Central memory CD8-positive, alpha-beta T cell (primary cell): ENCODE data around the gene PFDN1.

Source experiments
- ATAC-seq: fragments of 150-1000 bp; cut with Tn5 transposase; replicated peaks from 2 replicates; pipeline ENCODE4 v1.10.0; 2022; ENCODE audit warnings: mild to moderate bottlenecking, moderate FRiP score, moderate number of reproducible peaks; ENCODE audit not compliant: poor library complexity, severe bottlenecking; ENCODE audit errors: extremely low read depth
- DNase-seq, 2 donors: peaks; one replicate each; pipeline ENCODE4 v3.0.0; 2021; ENCODE audit warnings: low spot score in 2 of 2
- H3K27ac Mint-ChIP-seq: one replicate; pipeline ENCODE4 v1.8.0; 2022; ENCODE audit warnings: low read depth, mild to moderate bottlenecking, moderate library complexity, mixed read lengths
- H3K27me3 Mint-ChIP-seq: one replicate; pipeline ENCODE4 v1.8.0; 2022; ENCODE audit warnings: mixed read lengths
- H3K36me3 Mint-ChIP-seq: one replicate; pipeline ENCODE4 v1.8.0; 2022; ENCODE audit warnings: mild to moderate bottlenecking, moderate library complexity, mixed read lengths; ENCODE audit not compliant: insufficient read depth
- H3K4me1 Mint-ChIP-seq: one replicate; pipeline ENCODE4 v1.8.0; 2022; ENCODE audit warnings: mixed read lengths
- H3K4me3 Mint-ChIP-seq: one replicate; pipeline ENCODE4 v1.8.0; 2022; ENCODE audit warnings: mild to moderate bottlenecking, moderate library complexity, mixed read lengths
- H3K9me3 Mint-ChIP-seq: one replicate; pipeline ENCODE4 v1.8.0; 2022; ENCODE audit warnings: mixed read lengths

The PFDN1 gene

DNA sequence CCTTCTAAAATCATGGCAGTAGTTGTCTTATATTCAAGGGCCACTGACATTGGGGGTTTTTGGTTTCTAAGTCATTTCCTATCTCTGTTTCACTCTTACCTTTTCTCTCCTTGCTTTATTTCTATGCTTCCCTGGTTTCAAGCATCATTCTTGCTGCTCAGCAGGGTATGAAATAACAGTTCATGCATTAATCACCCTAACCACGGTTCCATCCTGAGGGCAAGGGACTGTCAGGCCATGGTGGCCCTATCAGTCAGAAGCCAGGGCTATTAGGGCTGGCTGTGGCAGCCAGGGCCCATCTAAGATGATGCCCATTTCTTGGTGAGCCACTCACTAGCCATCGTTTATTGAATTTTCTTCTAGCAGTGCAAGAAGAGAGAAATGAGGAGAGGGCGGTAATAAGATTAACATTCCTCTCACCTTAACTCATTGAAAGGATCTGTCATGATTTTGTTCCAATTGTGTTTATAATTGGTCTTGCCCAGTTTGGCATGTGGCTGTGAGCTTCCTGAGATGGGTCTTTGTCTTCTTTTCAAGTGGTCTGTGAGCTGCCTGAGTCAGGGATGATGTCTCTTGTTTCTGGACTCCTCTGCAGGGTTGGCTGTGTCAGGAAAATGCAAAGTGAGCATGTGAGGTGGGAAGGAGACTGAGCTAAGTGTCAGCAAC, 82.7 kb downstream of the PFDN1 start:
- no peaks in the 10 kb centered on the region for H3K36me3 Mint-ChIP-seq
- H3K4me3 Mint-ChIP-seq = no peak overlapping the region
- ATAC-seq = no peak
- H3K27me3 Mint-ChIP-seq = no peaks in the 10 kb centered on the region
- H3K9me3 Mint-ChIP-seq = no peaks in the 10 kb centered on the region
- no peaks in the 10 kb centered on the region for H3K4me1 Mint-ChIP-seq
- DNase-seq = no peak
- no peak overlapping the region for H3K27ac Mint-ChIP-seq

DNA sequence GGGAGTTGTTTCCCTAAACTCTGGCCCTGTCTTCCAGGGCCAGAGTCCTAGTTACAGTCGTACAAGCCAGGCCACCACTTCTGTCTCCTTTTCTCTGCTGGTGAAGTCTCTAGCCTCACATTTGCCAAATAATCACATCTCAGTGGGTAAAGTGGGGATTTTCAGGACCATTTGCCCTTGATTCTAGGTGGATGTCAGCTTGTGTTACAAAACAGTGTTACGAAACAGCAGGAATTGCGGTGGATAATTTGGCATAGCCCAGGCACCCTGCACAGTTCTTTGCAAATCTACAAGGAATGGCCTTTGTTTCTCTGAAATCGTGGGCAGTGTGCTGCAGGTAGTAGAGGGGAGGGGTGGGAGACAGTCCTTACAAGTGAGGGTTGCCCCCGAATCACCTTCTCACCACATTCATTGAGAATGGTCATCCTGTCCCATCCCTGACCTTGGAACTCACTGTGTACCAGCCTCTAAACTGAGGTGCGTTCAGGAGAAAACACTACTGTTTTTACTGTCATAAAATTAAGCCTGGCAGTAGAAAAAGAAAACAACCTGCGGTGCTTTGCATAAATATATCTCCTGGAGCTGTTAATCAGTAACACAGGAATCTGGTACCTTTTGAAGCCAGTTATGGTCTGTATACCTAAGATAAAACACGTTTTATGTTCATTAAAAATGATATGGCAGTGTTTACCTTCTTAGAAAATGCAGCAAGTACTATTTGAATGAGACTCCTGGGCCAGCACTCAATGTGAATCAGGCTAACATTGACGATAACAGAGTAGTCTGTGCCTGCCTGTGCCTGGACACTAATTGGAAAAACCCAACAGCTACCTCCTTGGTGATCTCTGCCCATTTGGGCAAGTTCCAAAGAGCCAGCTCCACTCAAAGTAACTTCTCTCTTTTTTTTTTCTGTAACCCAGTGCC, 83.6 kb downstream of the PFDN1 start:
- Mint-ChIP-seq H3K36me3 (no peaks in the 10 kb centered on the region), H3K27ac (no peak overlapping the region), H3K27me3 (no peaks in the 10 kb centered on the region), H3K4me3 (no peak overlapping the region), H3K9me3 (no peaks in the 10 kb centered on the region), H3K4me1 (peaks cover 6% of the 10 kb centered on the region)
- DNase-seq (no peak), ATAC-seq (no peak)

DNA sequence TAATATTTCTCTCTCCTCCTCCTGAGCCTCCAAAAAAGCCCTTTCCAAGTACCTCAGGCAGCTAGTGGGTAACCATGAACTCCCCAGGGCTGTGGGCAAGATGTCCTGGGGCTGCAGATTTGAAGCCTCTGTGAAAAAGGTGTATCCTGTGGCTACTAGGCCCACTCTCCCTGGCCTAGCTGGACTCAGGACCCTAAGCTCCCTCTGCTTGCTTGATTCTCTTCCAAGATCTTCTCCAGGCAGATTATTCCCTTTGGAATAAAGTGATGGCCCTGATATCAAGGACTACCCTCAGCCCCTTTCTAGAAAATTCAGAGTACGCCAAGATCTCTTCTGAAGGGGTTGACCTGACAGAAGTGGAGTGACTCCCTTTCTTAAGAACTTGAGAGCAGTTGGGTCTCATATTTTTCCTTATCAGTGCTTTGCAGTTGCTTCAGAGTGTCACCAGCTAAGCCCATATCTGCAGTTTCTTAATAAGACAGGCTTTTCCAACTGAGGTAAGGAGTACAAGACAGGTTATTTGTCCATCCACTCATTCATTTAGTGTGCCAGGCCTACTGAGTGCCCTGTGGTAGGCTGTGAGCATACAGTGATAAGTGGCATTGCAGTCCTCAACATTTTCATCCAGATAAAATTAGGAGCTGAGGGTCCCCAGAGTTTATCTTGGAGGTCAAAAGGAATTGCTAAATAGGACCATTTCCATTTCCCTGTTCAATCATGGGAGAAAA, 85.4 kb downstream of the PFDN1 start:
- Mint-ChIP-seq H3K4me1 (peaks cover 6% of the 10 kb centered on the region), H3K36me3 (no peaks in the 10 kb centered on the region), H3K4me3 (no peak overlapping the region), H3K27me3 (no peaks in the 10 kb centered on the region), H3K9me3 (no peaks in the 10 kb centered on the region), H3K27ac (no peak overlapping the region)
- ATAC-seq = no peak
- DNase-seq = no peak

GRCh38 chr5:140216478-140217074, 86.3 kb downstream of the PFDN1 start:
- no peak overlapping the region for H3K4me3 Mint-ChIP-seq
- peaks cover 6% of the 10 kb centered on the region for H3K4me1 Mint-ChIP-seq
- no peaks in the 10 kb centered on the region for H3K36me3 Mint-ChIP-seq
- no peaks in the 10 kb centered on the region for H3K27me3 Mint-ChIP-seq
- ATAC-seq = no peak
- DNase-seq = no peak
- H3K27ac Mint-ChIP-seq = no peak overlapping the region
- H3K9me3 Mint-ChIP-seq = no peaks in the 10 kb centered on the region

- no peak for DNase-seq
- H3K27ac Mint-ChIP-seq = no peak overlapping the region
- H3K4me1 Mint-ChIP-seq = peaks cover 6% of the 10 kb centered on the region
- H3K4me3 Mint-ChIP-seq = no peak overlapping the region
- no peaks in the 10 kb centered on the region for H3K36me3 Mint-ChIP-seq
- H3K9me3 Mint-ChIP-seq = no peaks in the 10 kb centered on the region
- ATAC-seq = no peak
- H3K27me3 Mint-ChIP-seq = no peaks in the 10 kb centered on the region
Measured at GRCh38 chr5:140215276-140215675, 87.6 kb downstream of the PFDN1 start.

GRCh38 chr5:140214831-140215230, 88.1 kb downstream of the PFDN1 start:
- H3K36me3 Mint-ChIP-seq = no peaks in the 10 kb centered on the region
- H3K4me3 Mint-ChIP-seq = no peak overlapping the region
- ATAC-seq (no peak), DNase-seq (no peak)
- peaks cover 6% of the 10 kb centered on the region for H3K4me1 Mint-ChIP-seq
- H3K27me3 Mint-ChIP-seq = no peaks in the 10 kb centered on the region
- no peak overlapping the region for H3K27ac Mint-ChIP-seq
- H3K9me3 Mint-ChIP-seq = no peaks in the 10 kb centered on the region

DNA sequence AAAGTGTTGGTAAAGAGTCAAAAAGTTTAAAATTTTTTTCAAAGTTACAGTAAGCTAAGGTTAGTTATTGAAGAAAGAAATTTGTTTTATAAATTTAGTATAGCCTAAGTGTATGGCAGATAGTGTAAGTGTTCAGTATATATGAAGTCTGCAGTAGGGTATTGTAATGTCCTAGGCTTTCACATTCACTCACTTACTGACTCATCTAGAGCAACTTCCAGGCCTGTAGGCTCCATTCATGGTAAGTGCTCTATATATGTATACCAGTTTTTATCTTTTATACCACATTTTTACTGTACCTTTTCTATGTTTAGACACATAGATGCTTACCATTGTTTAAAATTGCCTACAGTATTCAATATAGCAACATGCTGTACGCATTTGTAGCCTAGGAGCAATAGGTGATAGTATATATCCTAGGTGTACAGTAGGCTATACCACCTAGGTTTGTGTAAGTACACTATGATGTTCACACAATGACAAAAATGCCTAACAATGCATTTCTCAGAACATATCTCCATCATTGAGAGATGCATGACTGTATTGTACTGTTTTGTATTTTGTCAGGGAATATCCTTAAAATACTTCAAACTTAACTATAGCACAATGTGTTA, 89.4 kb downstream of the PFDN1 start:
- H3K4me3 Mint-ChIP-seq = no peak overlapping the region
- ATAC-seq = no peak
- H3K4me1 Mint-ChIP-seq = peaks cover 6% of the 10 kb centered on the region
- H3K9me3 Mint-ChIP-seq = no peaks in the 10 kb centered on the region
- no peaks in the 10 kb centered on the region for H3K36me3 Mint-ChIP-seq
- H3K27me3 Mint-ChIP-seq = no peaks in the 10 kb centered on the region
- DNase-seq = no peak
- no peak overlapping the region for H3K27ac Mint-ChIP-seq

DNA sequence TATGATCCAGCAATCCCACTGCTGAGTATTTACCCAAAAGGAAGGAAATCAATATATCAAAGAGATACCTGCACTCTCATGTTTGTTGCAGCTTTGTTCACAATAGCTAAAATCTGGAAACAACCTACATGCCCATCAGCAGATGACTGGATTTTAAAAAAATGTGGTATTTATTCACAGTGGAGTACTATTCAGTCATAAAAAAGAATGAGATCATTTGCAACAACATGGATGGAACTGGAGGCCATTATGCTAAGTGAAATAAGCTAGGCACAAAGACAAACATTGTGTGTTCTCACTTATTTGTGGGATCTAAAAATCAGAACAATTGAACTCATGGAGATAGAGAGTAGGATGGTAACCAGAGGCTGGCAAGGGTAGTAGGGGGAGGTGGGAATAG, 94.8 kb downstream of the PFDN1 start:
- H3K4me1 Mint-ChIP-seq = no peaks in the 10 kb centered on the region
- H3K27ac Mint-ChIP-seq = no peak overlapping the region
- no peaks in the 10 kb centered on the region for H3K36me3 Mint-ChIP-seq
- H3K9me3 Mint-ChIP-seq = no peaks in the 10 kb centered on the region
- no peaks in the 10 kb centered on the region for H3K27me3 Mint-ChIP-seq
- DNase-seq (no peak), ATAC-seq (no peak)
- H3K4me3 Mint-ChIP-seq = no peak overlapping the region

DNA sequence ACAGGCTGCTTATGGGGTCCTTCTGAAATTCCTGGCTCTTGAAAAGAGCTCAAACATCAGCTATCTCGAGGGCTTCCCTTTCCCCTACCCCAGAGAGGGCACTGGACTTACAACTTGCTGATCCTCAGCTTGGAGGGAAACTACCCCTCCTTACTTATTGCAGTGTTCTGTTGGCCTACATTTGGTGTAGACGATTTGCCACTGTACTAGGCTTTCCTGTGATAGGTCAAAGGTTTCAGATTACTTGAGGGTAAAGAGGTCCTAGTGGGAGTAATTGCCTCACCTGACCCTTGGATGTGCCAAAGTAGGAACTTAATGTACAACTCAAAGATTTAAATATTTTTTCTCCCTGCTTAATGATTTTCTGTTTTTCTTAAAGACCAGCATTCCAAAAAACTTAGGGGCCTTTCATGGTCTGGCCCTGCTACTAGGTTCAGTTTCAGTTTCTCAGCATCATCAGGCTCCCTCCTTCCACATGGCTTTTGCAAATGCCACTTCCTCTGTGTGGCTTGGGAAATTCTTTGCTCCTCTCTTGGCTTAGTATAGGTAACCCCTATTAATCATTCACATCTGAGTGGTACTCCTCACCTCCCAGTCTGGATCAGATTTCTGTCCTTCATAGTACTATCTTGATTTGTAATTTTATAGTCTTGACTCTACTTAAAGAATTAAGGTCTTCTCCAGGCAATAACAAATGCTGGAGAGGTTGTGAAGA, 95.5 kb downstream of the PFDN1 start:
- H3K36me3 Mint-ChIP-seq = no peaks in the 10 kb centered on the region
- H3K9me3 Mint-ChIP-seq = no peaks in the 10 kb centered on the region
- H3K27me3 Mint-ChIP-seq = no peaks in the 10 kb centered on the region
- H3K4me3 Mint-ChIP-seq = no peak overlapping the region
- DNase-seq (no peak), ATAC-seq (no peak)
- H3K4me1 Mint-ChIP-seq = no peaks in the 10 kb centered on the region
- no peak overlapping the region for H3K27ac Mint-ChIP-seq

DNA sequence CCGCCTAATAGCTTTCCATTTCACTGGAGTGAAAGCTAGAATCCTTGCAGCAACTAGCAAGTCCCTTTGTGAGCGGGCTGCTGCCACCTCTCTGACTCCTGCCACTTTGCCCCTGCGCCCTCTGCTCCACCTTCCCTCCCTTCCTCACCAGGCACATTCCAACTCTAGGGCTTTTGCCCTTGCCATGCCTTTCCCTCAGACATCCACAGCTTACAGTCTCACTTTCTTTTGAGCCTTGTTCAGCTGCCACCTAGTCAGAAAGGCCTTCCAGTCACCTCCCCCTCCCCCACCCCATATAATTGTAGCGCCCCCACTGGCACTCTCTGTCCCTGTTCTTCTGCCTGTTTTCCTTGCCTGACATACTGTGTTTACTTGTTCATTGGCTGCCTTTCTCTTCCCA, 96.9 kb downstream of the PFDN1 start:
- no peaks in the 10 kb centered on the region for H3K4me1 Mint-ChIP-seq
- no peaks in the 10 kb centered on the region for H3K9me3 Mint-ChIP-seq
- H3K27ac Mint-ChIP-seq = peak overlapping the region; percentile 50
- no peaks in the 10 kb centered on the region for H3K27me3 Mint-ChIP-seq
- H3K4me3 Mint-ChIP-seq = no peak overlapping the region
- no peaks in the 10 kb centered on the region for H3K36me3 Mint-ChIP-seq
- ATAC-seq = no peak
- DNase-seq = no peak

DNA sequence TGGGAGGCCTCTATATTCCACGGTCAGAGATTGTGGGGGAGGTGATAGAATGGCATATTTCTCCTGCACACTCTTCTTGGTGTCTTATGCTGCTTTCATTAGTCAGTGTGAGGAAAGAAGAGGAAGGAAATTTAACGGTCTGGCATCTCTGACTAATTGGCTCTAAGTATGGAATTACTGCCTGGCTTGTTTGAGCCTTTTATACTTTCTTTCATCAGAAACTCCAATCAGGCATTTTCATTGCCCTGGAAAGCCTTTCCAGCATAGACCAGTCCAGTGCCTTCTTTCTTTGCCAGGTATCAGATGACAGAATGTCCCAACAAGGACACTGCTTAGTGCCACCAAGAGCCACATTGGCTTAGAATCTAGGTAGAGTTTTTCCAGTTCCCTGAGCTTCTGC, 97.7 kb downstream of the PFDN1 start:
- no peak overlapping the region for H3K27ac Mint-ChIP-seq
- ATAC-seq (no peak), DNase-seq (no peak)
- no peaks in the 10 kb centered on the region for H3K27me3 Mint-ChIP-seq
- H3K4me3 Mint-ChIP-seq = no peak overlapping the region
- no peaks in the 10 kb centered on the region for H3K9me3 Mint-ChIP-seq
- H3K36me3 Mint-ChIP-seq = no peaks in the 10 kb centered on the region
- no peaks in the 10 kb centered on the region for H3K4me1 Mint-ChIP-seq

DNA sequence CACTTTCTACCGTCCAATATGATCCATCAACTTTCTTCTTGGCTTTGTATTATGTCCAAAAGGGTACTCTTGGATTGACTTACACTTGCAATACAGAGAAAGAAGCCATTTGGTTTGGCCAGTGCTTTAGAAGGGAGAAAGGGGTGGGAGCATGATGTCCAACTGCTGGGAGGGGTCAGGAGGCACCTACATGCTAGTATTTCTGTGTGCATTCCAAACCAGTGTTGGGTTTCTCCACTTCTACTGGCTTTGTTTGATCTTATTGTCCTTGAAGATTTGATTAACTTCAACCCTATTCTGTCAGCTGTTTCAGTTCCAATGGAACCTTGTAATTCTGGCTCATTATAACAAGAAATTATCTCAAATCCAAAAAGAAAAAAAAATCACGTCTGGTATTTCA, 100.3 kb downstream of the PFDN1 start:
- ATAC-seq = no peak
- no peak overlapping the region for H3K4me3 Mint-ChIP-seq
- H3K27me3 Mint-ChIP-seq = no peaks in the 10 kb centered on the region
- no peaks in the 10 kb centered on the region for H3K9me3 Mint-ChIP-seq
- H3K4me1 Mint-ChIP-seq = no peaks in the 10 kb centered on the region
- no peaks in the 10 kb centered on the region for H3K36me3 Mint-ChIP-seq
- H3K27ac Mint-ChIP-seq = no peak overlapping the region
- no peak for DNase-seq
